ENCODE measurements around the gene DAGLA.

DAGLA gene

DNA sequence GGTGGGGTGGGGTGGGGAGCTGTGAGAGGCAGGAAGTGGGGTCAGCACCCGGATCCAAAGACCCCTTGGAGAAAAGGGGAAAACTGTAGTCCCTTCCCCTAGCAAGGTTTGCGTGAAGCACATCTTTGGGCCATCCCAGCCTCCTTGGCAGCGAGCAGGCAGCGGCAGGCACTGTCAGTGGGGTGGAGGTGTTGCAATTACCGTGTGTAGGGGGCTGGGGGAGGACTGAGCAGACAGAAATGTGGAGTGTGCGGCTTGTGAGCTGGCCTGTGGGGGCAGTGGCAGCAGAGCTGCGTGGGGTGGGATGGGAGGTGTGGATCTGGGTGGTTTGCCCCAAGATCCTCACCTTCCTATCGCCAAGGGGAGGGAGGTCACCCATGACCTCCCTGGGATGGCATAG, 16.4 kb downstream of the DAGLA start:
- Histone ChIP-seq H3K36me3 (ENCODE audit: control insufficient read depth, insufficient read depth, low read length) (no peaks in the 10 kb centered on the region), H3K4me1 (ENCODE audit: control insufficient read depth, insufficient read depth, low read length) (peaks cover 4% of the 10 kb centered on the region), H3K4me3 (ENCODE audit: low read depth, low read length) (no peak overlapping the region), H3K9me3 (ENCODE audit: control insufficient read depth, insufficient read depth, low read length) (no peaks in the 10 kb centered on the region), H3K27me3 (ENCODE audit: control insufficient read depth, insufficient read depth, low read length) (no peaks in the 10 kb centered on the region), H3K9ac (ENCODE audit: low read depth, low read length) (no peak overlapping the region)

DNA sequence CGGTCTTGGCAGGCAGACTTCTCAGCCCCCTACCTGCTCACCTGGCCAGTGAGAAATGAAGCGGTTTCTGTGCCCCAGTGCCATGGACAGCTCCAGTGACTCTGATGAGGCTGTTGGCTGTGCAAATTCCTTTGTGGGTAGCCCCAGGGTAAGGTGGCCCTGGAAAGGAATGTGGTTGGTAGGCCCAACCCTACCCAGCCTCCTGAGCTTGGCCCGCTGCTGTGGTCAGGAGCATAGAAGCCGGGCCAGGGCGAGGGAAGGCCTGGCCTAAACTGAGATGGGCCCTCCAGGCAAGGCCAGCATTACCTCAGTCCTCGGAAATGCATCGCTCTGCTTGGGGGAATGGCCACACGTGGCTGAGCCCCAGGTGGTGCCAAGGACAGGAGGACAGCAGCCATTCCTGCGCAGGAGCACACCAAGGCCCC, 16.9 kb downstream of the DAGLA start:
- Histone ChIP-seq H3K4me3 (ENCODE audit: low read depth, low read length) (no peak overlapping the region), H3K9me3 (ENCODE audit: control insufficient read depth, insufficient read depth, low read length) (no peaks in the 10 kb centered on the region), H3K27me3 (ENCODE audit: control insufficient read depth, insufficient read depth, low read length) (no peaks in the 10 kb centered on the region), H3K36me3 (ENCODE audit: control insufficient read depth, insufficient read depth, low read length) (no peaks in the 10 kb centered on the region), H3K4me1 (ENCODE audit: control insufficient read depth, insufficient read depth, low read length) (peaks cover 4% of the 10 kb centered on the region), H3K9ac (ENCODE audit: low read depth, low read length) (no peak overlapping the region)

DNA sequence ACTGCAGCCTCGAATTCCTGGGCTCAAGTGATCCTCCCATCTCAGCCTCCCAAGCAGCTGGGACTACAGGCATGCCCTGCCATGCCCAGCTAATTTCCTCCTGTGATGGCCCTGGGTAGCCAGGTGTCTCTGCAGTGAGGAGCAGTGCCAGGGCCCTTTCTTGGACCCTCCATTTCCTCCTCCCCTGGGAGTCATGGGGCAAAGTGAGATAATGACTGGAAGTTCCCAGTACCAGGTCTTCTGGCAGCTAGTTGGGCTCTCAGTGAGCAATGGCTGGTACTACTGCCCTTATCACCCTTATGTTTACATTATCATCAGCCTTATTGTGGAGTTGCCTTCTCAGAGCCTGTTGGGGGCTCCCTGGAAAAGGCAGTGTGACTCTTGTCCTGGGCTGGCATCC, 17.6 kb downstream of the DAGLA start:
- no peak overlapping the region for H3K4me3 ChIP-seq (ENCODE audit: low read depth, low read length)
- H3K36me3 ChIP-seq (ENCODE audit: control insufficient read depth, insufficient read depth, low read length): no peaks in the 10 kb centered on the region
- H3K27me3 ChIP-seq (ENCODE audit: control insufficient read depth, insufficient read depth, low read length): no peaks in the 10 kb centered on the region
- no peaks in the 10 kb centered on the region for H3K9me3 ChIP-seq (ENCODE audit: control insufficient read depth, insufficient read depth, low read length)
- no peak overlapping the region for H3K9ac ChIP-seq (ENCODE audit: low read depth, low read length)
- H3K4me1 ChIP-seq (ENCODE audit: control insufficient read depth, insufficient read depth, low read length): peaks cover 4% of the 10 kb centered on the region

DNA sequence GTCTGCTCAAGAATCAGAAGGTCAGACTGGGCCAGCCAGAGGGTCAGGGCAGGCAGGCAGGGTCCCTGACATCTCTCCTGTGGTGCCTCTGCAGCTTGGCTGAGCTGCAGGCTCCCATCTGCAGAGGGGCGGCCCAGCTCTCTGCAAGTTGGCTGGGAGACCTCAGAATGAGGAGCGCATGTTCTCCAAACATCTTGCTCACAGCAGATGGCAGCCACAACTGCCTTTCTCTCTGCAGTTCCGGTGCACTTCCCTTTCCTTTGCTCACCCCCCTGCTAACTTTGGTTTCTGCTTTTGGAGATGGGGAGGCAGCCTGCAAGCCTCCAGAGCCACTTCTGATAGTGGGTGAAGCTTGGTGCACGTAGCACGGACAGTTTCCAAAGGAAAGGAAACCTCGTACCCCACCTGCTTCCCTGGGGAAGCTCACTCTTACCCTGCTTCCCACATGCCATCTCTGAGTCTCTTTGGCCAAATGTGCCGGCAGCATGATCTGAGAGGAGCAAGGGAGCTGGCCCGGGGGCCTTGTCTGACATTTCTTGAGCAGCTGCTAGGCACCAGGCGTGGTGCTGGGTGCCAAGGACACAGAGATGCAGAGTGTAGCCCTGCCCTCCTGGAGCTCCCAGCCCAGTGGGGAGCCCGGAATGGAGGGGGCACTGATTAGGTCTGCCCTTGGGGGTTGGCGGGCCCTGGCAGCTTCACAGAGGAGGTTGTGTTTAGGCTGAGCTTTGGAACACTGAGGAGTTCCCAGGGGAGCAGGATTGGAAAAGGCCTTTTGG, 18.2 kb downstream of the DAGLA start:
- Histone ChIP-seq H3K9ac (ENCODE audit: low read depth, low read length) (no peak overlapping the region), H3K27me3 (ENCODE audit: control insufficient read depth, insufficient read depth, low read length) (no peaks in the 10 kb centered on the region), H3K4me3 (ENCODE audit: low read depth, low read length) (no peak overlapping the region), H3K36me3 (ENCODE audit: control insufficient read depth, insufficient read depth, low read length) (no peaks in the 10 kb centered on the region), H3K4me1 (ENCODE audit: control insufficient read depth, insufficient read depth, low read length) (peaks cover 6% of the 10 kb centered on the region), H3K9me3 (ENCODE audit: control insufficient read depth, insufficient read depth, low read length) (no peaks in the 10 kb centered on the region)

DNA sequence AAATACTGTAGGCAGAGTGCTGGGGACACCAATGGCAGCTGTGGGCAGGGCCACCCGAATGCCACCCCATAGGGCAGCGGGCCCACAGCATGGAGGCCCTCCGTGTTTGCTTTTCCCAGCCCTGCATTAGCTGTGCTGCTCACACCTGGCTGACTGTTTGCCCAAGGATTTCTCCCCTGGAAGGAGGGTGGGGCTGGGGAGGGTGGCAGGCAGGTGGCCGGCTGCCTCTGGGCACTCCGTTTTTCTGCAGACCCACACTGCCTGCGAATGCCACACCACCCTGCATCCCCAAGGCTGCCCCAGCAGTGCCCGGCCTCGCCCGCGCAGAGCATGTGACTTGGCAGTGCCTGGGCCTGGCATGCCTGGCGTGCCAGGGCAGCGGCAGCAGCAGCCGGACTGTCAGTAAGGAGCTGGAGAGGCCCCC, 19.6 kb downstream of the DAGLA start:
- Histone ChIP-seq H3K27me3 (ENCODE audit: control insufficient read depth, insufficient read depth, low read length) (no peaks in the 10 kb centered on the region), H3K4me1 (ENCODE audit: control insufficient read depth, insufficient read depth, low read length) (peaks cover 6% of the 10 kb centered on the region), H3K36me3 (ENCODE audit: control insufficient read depth, insufficient read depth, low read length) (no peaks in the 10 kb centered on the region), H3K9me3 (ENCODE audit: control insufficient read depth, insufficient read depth, low read length) (no peaks in the 10 kb centered on the region), H3K4me3 (ENCODE audit: low read depth, low read length) (no peak overlapping the region), H3K9ac (ENCODE audit: low read depth, low read length) (no peak overlapping the region)

DNA sequence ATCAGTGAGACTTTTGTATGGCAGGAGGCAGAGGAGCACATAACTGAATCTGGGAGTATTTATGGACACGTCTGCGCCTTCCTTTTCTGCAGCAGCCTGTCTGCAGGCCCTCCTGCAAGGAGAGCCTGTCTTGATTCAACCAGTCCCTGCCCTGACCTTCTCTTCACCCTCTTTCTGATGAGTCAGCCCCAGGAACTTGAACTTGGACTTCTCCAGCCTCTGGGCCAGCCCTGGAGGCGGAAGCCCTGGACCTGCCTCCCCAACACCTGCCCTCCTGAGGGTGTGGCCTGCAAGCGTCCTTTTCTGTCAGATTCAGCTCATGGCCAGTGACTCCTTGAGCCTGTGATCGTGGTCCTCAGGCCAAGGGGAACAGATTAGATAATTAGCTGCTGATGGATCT, 20.0 kb downstream of the DAGLA start:
- Histone ChIP-seq H3K4me3 (ENCODE audit: low read depth, low read length) (no peak overlapping the region), H3K4me1 (ENCODE audit: control insufficient read depth, insufficient read depth, low read length) (peaks cover 6% of the 10 kb centered on the region), H3K27me3 (ENCODE audit: control insufficient read depth, insufficient read depth, low read length) (no peaks in the 10 kb centered on the region), H3K9me3 (ENCODE audit: control insufficient read depth, insufficient read depth, low read length) (no peaks in the 10 kb centered on the region), H3K9ac (ENCODE audit: low read depth, low read length) (no peak overlapping the region), H3K36me3 (ENCODE audit: control insufficient read depth, insufficient read depth, low read length) (no peaks in the 10 kb centered on the region)

DNA sequence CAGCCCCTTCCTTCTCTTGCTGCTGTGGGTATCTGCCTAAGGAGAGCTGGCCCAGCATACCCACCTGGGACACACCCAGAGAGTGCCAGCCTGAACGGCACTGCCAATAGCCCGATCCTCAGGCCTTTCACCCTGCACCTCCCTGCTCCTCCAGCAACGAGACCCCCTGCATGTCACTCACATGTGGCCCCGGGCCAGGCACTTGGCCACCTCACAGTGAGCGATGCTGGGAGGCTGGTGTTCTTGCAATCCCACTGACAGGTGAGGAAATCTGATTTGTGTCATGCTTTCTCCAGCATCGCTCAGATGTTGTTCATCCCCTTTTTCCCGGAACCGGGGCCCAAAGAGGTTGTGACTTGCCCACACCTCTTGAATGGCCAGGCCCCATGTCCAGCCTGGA, 20.5 kb downstream of the DAGLA start:
- H3K27me3 ChIP-seq (ENCODE audit: control insufficient read depth, insufficient read depth, low read length): no peaks in the 10 kb centered on the region

DNA sequence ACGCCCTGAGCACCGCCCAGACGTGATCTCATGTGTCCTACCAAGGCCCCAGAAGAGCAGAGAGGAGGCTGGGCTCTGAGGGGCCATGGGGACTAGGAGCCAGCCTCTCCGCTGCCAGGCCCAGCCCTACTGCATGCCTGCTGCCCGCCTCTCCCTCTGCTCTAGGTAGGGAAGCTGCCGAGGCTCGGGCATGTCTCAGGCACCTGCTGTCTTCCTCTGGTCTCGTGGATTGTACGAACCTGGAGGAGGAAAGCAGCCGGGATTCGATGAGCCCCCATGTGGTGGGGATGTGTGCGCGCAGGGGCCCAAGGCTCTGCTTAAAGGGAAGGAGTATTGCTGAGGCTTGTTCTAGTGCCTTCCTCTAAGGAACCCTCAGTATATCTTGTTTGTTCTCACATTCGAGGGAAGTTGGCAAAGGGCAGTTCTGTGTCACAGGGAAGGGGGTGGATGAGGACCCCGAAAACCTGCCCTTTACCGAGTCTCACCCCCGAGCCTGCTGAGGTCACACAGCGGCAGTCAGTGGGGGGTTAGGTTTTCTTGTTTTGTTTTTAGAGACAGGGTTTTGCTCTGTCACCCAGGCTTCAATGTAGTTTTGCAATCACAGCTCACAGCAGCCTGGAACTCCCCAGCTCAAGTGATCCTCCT, 21.2 kb downstream of the DAGLA start:
- peaks cover 2% of the 10 kb centered on the region for H3K4me1 ChIP-seq (ENCODE audit: control insufficient read depth, insufficient read depth, low read length)
- no peaks in the 10 kb centered on the region for H3K36me3 ChIP-seq (ENCODE audit: control insufficient read depth, insufficient read depth, low read length)
- no peaks in the 10 kb centered on the region for H3K9me3 ChIP-seq (ENCODE audit: control insufficient read depth, insufficient read depth, low read length)
- no peak overlapping the region for H3K9ac ChIP-seq (ENCODE audit: low read depth, low read length)
- H3K27me3 ChIP-seq (ENCODE audit: control insufficient read depth, insufficient read depth, low read length): no peaks in the 10 kb centered on the region
- H3K4me3 ChIP-seq (ENCODE audit: low read depth, low read length): no peak overlapping the region

More for the DNA sequence above, 20.5 kb downstream of the DAGLA start:
- no peak overlapping the region for H3K4me3 ChIP-seq (ENCODE audit: low read depth, low read length)
- peaks cover 2% of the 10 kb centered on the region for H3K4me1 ChIP-seq (ENCODE audit: control insufficient read depth, insufficient read depth, low read length)
- H3K9me3 ChIP-seq (ENCODE audit: control insufficient read depth, insufficient read depth, low read length): no peaks in the 10 kb centered on the region
- no peak overlapping the region for H3K9ac ChIP-seq (ENCODE audit: low read depth, low read length)
- H3K36me3 ChIP-seq (ENCODE audit: control insufficient read depth, insufficient read depth, low read length): no peaks in the 10 kb centered on the region

DNA sequence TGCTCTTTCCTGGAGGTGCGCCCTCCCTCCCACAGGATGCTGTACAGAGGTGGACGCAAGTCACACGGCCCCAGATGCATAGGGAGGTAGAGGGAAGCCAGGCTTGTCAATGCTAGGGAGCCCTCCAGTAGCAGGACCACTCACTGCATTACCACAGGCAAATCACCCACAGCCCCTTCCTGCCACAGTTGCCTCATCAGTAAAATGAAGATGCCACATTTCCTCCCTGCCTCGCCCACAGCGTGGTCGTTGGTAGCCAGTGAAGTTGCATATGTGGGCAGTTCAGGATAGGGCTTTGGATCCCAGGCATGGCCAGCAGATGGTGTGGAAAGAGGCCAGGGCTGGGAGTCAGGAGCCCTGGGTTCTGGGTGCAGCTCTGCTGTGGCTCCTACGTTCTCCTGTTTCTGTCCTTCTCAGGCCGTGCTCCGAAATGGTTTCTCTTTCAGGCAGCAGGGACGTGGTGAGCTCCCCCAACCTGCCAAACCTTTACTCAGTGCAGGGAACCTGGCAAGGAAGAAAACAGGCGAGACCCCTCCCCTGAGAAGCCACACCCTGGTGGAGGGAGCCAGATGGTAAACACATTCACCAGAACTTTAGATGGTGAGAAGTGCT, 22.6 kb downstream of the DAGLA start:
- Histone ChIP-seq H3K36me3 (ENCODE audit: control insufficient read depth, insufficient read depth, low read length) (no peaks in the 10 kb centered on the region), H3K27me3 (ENCODE audit: control insufficient read depth, insufficient read depth, low read length) (no peaks in the 10 kb centered on the region), H3K4me3 (ENCODE audit: low read depth, low read length) (no peak overlapping the region)

DNA sequence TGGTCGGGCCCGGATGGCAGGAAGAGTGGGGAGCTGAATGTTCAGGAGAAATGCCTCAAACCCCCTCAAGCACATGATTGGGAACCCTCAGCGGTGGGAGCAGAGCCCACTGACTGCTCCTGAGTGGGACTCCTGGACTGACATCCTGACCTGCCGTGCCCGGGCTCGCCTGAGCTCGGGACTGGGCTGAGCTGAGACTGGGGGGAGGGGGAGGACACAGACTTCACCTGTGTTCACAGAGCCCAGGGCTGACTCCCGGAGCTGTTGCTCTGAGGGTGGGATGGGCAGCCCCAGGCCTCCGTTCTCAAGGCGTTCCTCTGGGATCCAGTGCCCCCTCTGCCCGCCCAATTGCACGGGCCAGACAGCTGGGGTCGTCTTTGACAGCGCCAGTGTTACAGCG, 24.6 kb downstream of the DAGLA start:
- no peaks in the 10 kb centered on the region for H3K27me3 ChIP-seq (ENCODE audit: control insufficient read depth, insufficient read depth, low read length)
- H3K36me3 ChIP-seq (ENCODE audit: control insufficient read depth, insufficient read depth, low read length): no peaks in the 10 kb centered on the region
- H3K4me3 ChIP-seq (ENCODE audit: low read depth, low read length): no peak overlapping the region
- H3K4me1 ChIP-seq (ENCODE audit: control insufficient read depth, insufficient read depth, low read length): peaks cover 2% of the 10 kb centered on the region
- H3K9me3 ChIP-seq (ENCODE audit: control insufficient read depth, insufficient read depth, low read length): no peaks in the 10 kb centered on the region
- H3K9ac ChIP-seq (ENCODE audit: low read depth, low read length): no peak overlapping the region

More for the DNA sequence above, 22.6 kb downstream of the DAGLA start:
- Histone ChIP-seq H3K9me3 (ENCODE audit: control insufficient read depth, insufficient read depth, low read length) (no peaks in the 10 kb centered on the region), H3K9ac (ENCODE audit: low read depth, low read length) (no peak overlapping the region), H3K4me1 (ENCODE audit: control insufficient read depth, insufficient read depth, low read length) (peaks cover 2% of the 10 kb centered on the region)

DNA sequence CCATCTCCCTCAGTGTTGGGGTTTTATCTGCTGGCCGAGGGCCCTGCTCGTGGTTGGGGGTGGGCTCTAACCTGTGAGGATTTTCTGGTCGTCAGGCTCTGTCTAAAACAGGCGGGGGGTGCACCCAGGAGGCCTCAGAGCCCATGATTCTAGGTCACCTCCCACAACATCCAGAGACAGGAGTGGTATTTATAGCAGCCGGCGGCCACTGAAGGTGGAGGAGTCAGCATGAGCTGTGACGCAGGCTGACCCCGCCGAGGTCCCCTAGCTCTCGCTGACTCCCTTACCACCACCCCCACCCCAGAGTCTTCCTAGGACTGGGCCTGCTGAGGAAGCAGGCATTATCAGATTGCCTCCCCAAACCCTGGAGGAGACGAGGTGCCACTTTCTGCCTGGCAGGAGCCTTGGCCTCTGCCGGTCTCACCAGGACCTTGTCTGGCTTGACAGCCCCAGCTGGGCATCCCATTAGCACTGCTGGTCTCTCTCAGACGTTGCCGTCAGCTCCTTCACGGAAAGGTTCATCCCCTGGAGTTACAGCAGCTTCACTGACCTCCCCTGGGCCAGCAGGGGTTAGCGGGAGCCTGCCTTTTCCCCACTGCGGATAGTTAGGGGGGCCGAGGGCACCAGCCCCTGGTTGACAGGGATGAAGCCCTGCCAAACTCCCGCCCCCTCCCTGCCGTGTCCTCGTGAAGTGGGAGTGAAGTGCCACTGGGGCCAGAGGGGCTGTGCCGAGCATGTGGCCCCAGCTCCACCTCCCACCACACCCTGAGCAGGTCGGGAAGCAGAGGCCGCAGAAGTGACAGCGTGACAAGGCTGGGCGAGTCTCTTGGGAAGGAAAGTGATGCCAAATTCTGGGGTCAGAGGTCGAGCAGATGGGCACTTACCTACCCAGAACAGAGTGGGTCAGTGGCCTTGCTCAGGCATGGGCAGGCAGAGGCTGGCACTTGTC, 26.5 kb downstream of the DAGLA start:
- Histone ChIP-seq H3K27me3 (ENCODE audit: control insufficient read depth, insufficient read depth, low read length) (no peaks in the 10 kb centered on the region), H3K4me1 (ENCODE audit: control insufficient read depth, insufficient read depth, low read length) (peaks cover 2% of the 10 kb centered on the region), H3K36me3 (ENCODE audit: control insufficient read depth, insufficient read depth, low read length) (no peaks in the 10 kb centered on the region), H3K4me3 (ENCODE audit: low read depth, low read length) (no peak overlapping the region), H3K9ac (ENCODE audit: low read depth, low read length) (no peak overlapping the region), H3K9me3 (ENCODE audit: control insufficient read depth, insufficient read depth, low read length) (no peaks in the 10 kb centered on the region)
